ENCODE results near the gene TKT.

DNA sequence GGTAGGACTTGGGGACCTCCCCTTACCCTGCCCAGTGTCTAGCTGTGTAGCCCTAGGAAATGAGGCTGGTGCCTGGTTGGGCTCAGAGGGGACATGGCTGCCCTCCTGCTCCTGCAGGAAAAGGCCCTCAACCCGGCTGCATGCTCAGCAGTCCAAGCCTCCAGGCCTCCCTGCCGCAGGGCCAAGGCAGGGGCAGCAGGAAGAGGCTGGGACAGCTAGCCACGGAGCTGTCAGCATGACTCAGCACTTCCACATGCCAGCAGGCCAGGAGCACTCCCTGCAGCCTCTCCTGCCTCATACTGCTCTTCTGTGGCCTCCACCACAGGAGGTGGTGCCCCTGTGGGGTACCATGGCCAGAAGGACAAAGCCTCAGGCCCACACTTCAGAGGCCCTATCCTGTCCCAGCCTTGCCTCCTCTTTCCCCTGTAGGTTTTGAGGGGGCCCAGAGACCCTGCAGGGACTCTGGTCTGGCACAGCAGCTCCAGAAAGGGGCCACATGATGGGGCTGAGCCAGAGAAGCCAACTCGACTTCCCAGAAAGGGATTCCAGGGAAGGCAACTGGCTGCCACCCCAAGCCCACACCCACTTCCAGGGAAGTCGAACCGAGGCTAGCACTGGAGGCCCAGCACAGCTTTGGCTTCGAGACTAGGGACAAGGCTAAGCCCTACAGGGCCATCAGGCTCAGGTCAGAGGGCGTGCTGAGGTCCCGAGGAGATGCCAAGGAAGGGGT is 19.5 kb downstream of the TKT start:
- TF ChIP-seq, protein P1, sequence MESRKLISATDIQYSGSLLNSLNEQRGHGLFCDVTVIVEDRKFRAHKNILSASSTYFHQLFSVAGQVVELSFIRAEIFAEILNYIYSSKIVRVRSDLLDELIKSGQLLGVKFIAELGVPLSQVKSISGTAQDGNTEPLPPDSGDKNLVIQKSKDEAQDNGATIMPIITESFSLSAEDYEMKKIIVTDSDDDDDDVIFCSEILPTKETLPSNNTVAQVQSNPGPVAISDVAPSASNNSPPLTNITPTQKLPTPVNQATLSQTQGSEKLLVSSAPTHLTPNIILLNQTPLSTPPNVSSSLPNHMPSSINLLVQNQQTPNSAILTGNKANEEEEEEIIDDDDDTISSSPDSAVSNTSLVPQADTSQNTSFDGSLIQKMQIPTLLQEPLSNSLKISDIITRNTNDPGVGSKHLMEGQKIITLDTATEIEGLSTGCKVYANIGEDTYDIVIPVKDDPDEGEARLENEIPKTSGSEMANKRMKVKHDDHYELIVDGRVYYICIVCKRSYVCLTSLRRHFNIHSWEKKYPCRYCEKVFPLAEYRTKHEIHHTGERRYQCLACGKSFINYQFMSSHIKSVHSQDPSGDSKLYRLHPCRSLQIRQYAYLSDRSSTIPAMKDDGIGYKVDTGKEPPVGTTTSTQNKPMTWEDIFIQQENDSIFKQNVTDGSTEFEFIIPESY (IDR thresholded peaks at IDR 0.05): no peak
- TF ChIP-seq TAF1 (conservative IDR thresholded peaks at IDR 0.05) (no peak), SP1 (IDR thresholded peaks at IDR 0.05) (no peak), GABPA (IDR thresholded peaks at IDR 0.05 in 1 of 2, conservative IDR thresholded peaks at IDR 0.05 in 1 of 2) (no peak), EGR1 (IDR thresholded peaks at IDR 0.05; ENCODE audit: low read depth in 2 of 2) (no peak), RAD21 (IDR thresholded peaks at IDR 0.05) (peak in 1 of 2 donors; percentile 16)
- TF ChIP-seq, protein P2, sequence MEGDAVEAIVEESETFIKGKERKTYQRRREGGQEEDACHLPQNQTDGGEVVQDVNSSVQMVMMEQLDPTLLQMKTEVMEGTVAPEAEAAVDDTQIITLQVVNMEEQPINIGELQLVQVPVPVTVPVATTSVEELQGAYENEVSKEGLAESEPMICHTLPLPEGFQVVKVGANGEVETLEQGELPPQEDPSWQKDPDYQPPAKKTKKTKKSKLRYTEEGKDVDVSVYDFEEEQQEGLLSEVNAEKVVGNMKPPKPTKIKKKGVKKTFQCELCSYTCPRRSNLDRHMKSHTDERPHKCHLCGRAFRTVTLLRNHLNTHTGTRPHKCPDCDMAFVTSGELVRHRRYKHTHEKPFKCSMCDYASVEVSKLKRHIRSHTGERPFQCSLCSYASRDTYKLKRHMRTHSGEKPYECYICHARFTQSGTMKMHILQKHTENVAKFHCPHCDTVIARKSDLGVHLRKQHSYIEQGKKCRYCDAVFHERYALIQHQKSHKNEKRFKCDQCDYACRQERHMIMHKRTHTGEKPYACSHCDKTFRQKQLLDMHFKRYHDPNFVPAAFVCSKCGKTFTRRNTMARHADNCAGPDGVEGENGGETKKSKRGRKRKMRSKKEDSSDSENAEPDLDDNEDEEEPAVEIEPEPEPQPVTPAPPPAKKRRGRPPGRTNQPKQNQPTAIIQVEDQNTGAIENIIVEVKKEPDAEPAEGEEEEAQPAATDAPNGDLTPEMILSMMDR (IDR thresholded peaks at IDR 0.05; ENCODE audit: low read depth, low read length, missing input control): no peak
- TF ChIP-seq, protein P3, sequence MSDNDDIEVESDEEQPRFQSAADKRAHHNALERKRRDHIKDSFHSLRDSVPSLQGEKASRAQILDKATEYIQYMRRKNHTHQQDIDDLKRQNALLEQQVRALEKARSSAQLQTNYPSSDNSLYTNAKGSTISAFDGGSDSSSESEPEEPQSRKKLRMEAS (IDR thresholded peaks at IDR 0.05): no peak
- TF ChIP-seq, protein P4, sequence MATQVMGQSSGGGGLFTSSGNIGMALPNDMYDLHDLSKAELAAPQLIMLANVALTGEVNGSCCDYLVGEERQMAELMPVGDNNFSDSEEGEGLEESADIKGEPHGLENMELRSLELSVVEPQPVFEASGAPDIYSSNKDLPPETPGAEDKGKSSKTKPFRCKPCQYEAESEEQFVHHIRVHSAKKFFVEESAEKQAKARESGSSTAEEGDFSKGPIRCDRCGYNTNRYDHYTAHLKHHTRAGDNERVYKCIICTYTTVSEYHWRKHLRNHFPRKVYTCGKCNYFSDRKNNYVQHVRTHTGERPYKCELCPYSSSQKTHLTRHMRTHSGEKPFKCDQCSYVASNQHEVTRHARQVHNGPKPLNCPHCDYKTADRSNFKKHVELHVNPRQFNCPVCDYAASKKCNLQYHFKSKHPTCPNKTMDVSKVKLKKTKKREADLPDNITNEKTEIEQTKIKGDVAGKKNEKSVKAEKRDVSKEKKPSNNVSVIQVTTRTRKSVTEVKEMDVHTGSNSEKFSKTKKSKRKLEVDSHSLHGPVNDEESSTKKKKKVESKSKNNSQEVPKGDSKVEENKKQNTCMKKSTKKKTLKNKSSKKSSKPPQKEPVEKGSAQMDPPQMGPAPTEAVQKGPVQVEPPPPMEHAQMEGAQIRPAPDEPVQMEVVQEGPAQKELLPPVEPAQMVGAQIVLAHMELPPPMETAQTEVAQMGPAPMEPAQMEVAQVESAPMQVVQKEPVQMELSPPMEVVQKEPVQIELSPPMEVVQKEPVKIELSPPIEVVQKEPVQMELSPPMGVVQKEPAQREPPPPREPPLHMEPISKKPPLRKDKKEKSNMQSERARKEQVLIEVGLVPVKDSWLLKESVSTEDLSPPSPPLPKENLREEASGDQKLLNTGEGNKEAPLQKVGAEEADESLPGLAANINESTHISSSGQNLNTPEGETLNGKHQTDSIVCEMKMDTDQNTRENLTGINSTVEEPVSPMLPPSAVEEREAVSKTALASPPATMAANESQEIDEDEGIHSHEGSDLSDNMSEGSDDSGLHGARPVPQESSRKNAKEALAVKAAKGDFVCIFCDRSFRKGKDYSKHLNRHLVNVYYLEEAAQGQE (IDR thresholded peaks at IDR 0.05): peak; percentile 55

All from liver (tissue), 3 donors.